ENCODE measurements around the gene TIMM17A.

TIMM17A gene

GRCh38 chr1:201984446-201984845 lies 29.1 kb downstream of the TIMM17A start:
- DNase-seq: no peak

GRCh38 chr1:201985355-201985754 lies 30.1 kb downstream of the TIMM17A start:
- DNase-seq: no peak

GRCh38 chr1:201988601-201989000 lies 33.3 kb downstream of the TIMM17A start:
- no peak for DNase-seq

- no peak for DNase-seq
These were observed 34.2 kb downstream of the TIMM17A start for GRCh38 chr1:201989354-201990128.

GRCh38 chr1:201990427-201990826 lies 35.1 kb downstream of the TIMM17A start:
- DNase-seq: no peak

- no peak for DNase-seq
These were observed 44.4 kb downstream of the TIMM17A start for GRCh38 chr1:201999625-202000238.

GRCh38 chr1:202002507-202002906 lies 47.2 kb downstream of the TIMM17A start:
- no peak for DNase-seq

- no peak for DNase-seq
These were observed 49.4 kb downstream of the TIMM17A start for GRCh38 chr1:202004711-202005110.

- DNase-seq: no peak
These were observed 50.7 kb downstream of the TIMM17A start for GRCh38 chr1:202005958-202006357.

- no peak for DNase-seq
These were observed 52.0 kb downstream of the TIMM17A start for GRCh38 chr1:202007304-202007703.

- no peak for DNase-seq
These were observed 52.6 kb downstream of the TIMM17A start for GRCh38 chr1:202007805-202008489.

GRCh38 chr1:202009326-202010179 lies 54.2 kb downstream of the TIMM17A start:
- DNase-seq: no peak

GRCh38 chr1:202010180-202011015 lies 55.1 kb downstream of the TIMM17A start, which contains the start of gene ELF3:
Gene ELF3, plus strand, starts transcription at chr1:202010587. Its CDS starts 550 bp downstream, at chr1:202011137.
- DNase-seq: no peak

GRCh38 chr1:202011994-202012393 lies 56.7 kb downstream of the TIMM17A start:
- no peak for DNase-seq

- DNase-seq: no peak
These were observed 57.5 kb downstream of the TIMM17A start for GRCh38 chr1:202012544-202013478.

- DNase-seq: no peak
These were observed 58.3 kb downstream of the TIMM17A start for GRCh38 chr1:202013603-202014002.

GRCh38 chr1:202014060-202014459 lies 58.8 kb downstream of the TIMM17A start:
- DNase-seq: no peak

GRCh38 chr1:202014915-202015661 lies 59.8 kb downstream of the TIMM17A start:
- DNase-seq: no peak

GRCh38 chr1:202015662-202015937 lies 60.3 kb downstream of the TIMM17A start:
- no peak for DNase-seq
